Measurements from ENCODE around the gene BCL2. TPM values are rescaled to one million over a fixed set of nuclear protein-coding genes. Genes with fewer than 3 reads are reported as not detected.

BCL2 gene
- total RNA-seq, 1 donor from 2014 or later, result 5.2 TPM

DNA sequence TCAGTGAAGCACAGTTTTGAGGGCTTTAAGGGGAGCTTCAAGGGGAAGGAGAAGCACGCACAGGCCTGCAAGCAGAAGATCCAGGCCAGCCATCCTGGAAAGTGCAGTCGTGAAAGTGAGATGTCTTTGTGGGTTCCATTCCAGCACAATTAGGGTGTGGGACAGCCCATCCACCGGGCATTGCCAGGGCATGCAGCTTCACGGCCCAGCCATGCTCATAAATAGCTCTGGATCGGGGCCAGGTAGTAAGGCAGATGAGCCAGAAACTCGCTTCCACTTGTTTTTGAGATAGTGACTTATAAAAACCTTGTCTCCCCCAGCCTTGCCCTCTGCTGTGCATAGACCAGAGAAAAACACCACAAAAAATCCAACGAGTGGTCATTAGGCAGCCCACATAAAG, 26.5 kb upstream of the BCL2 start:
- H3K4me3 ChIP-seq (ENCODE audit: low read depth, low read length), result no peak overlapping the region
- H3K27me3 ChIP-seq (ENCODE audit: control insufficient read depth, insufficient read depth, low read length), result no peaks in the 10 kb centered on the region
- peaks cover 9% of the 10 kb centered on the region for H3K36me3 ChIP-seq (ENCODE audit: control insufficient read depth, insufficient read depth, low read length)
- TF ChIP-seq, protein P1, sequence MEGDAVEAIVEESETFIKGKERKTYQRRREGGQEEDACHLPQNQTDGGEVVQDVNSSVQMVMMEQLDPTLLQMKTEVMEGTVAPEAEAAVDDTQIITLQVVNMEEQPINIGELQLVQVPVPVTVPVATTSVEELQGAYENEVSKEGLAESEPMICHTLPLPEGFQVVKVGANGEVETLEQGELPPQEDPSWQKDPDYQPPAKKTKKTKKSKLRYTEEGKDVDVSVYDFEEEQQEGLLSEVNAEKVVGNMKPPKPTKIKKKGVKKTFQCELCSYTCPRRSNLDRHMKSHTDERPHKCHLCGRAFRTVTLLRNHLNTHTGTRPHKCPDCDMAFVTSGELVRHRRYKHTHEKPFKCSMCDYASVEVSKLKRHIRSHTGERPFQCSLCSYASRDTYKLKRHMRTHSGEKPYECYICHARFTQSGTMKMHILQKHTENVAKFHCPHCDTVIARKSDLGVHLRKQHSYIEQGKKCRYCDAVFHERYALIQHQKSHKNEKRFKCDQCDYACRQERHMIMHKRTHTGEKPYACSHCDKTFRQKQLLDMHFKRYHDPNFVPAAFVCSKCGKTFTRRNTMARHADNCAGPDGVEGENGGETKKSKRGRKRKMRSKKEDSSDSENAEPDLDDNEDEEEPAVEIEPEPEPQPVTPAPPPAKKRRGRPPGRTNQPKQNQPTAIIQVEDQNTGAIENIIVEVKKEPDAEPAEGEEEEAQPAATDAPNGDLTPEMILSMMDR (IDR thresholded peaks at IDR 0.05; ENCODE audit: insufficient read depth, low read length, poor library complexity, severe bottlenecking), result no peak
- no peak for DNase-seq (ENCODE audit: low read depth)

DNA sequence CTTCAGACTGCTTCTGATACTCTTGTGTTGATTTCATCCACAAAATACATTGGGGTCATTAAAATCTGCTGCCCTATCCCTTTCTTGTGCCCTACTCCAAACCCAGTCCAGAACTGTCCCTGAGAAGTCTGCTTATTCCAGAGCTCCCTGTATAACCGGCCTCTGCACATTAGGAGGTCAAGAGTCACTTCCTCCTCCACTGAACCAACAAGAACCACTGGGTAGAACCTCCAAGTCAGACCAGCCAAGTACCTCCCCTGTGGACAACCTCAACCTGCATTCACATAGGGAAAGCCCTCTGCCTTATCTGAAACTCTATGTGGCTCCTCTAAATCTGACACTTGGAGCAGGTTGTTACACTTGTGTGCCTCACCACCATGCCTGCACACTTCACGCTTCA, 25.3 kb upstream of the BCL2 start:
- H3K27me3 ChIP-seq (ENCODE audit: control insufficient read depth, insufficient read depth, low read length), result no peaks in the 10 kb centered on the region
- H3K4me3 ChIP-seq (ENCODE audit: low read depth, low read length), result no peak overlapping the region
- TF ChIP-seq, protein P1 (IDR thresholded peaks at IDR 0.05; ENCODE audit: insufficient read depth, low read length, poor library complexity, severe bottlenecking), result no peak
- DNase-seq (ENCODE audit: low read depth), result no peak
- peaks cover 10% of the 10 kb centered on the region for H3K36me3 ChIP-seq (ENCODE audit: control insufficient read depth, insufficient read depth, low read length)

DNA sequence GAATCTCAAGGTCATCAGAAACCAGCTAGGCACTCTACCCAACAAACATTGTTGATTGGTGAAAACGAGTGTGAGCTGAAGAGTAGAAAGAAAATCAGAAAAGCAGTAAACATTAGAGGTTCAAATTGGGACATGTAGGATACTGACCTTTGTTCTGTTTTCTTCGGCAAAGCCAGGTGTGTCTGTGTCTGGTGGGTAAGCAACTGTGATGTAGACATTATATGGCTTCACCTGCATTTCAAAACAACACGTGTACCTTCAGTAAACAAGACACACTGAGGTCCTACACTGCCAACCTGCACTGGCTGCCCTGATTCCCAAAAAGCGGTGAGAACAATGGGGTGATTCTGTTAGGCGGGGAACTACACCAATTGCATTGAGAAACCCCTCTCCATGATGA, 24.7 kb upstream of the BCL2 start:
- Histone ChIP-seq H3K36me3 (ENCODE audit: control insufficient read depth, insufficient read depth, low read length) (peaks cover 8% of the 10 kb centered on the region), H3K27me3 (ENCODE audit: control insufficient read depth, insufficient read depth, low read length) (no peaks in the 10 kb centered on the region), H3K4me3 (ENCODE audit: low read depth, low read length) (no peak overlapping the region)
- TF ChIP-seq, protein P1 (IDR thresholded peaks at IDR 0.05; ENCODE audit: insufficient read depth, low read length, poor library complexity, severe bottlenecking), result no peak
- no peak for DNase-seq (ENCODE audit: low read depth)

DNA sequence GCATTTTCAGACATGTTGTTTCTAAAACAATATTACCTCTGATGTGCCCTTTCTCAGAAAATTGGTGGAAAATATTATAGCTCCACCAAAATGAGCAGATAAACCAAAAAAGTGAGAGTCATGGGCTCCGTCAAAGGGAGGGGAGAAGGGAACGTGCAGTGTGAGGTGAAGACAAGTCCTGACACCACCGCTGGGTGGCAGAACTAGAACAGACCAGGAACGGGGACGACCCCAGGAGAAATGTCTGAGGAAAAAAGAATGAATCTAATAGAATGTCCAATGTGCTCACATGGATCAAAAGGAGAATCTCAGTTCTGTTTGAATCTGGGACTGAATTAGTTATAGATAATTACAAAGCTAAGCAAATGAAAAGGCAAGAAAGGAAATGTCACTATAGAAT, 22.6 kb upstream of the BCL2 start:
- no peak for DNase-seq (ENCODE audit: low read depth)
- no peaks in the 10 kb centered on the region for H3K27me3 ChIP-seq (ENCODE audit: control insufficient read depth, insufficient read depth, low read length)
- H3K36me3 ChIP-seq (ENCODE audit: control insufficient read depth, insufficient read depth, low read length), result peaks cover 7% of the 10 kb centered on the region
- H3K4me3 ChIP-seq (ENCODE audit: low read depth, low read length), result no peak overlapping the region
- TF ChIP-seq, protein P1 (IDR thresholded peaks at IDR 0.05; ENCODE audit: insufficient read depth, low read length, poor library complexity, severe bottlenecking), result peak; percentile 63

DNA sequence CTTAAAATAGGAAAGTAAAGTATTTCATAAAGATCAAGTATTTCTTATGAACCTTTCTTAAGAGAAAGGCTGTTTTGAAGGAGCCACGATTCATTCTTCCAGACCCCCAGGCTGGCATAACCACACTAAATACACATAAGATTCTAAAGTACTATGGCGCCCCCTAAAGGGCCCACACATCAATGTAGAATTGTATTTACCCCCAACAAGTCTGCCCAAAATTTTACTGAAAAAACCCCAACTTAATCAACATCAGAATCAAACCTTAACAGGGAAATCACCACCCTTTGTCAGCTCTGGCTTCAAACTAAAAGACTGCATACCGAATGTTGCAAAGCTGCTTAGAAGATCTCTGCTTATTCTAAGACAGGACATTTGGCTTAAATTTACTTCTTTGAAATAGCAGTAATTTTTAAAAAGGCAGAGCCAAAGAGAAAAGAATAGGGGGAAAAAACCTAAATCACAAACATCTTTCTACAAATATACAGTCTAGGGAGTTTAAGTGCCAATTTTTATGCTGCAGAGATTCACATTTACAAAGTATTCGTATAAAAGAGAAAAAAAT, 20.4 kb upstream of the BCL2 start:
- TF ChIP-seq, protein P1 (IDR thresholded peaks at IDR 0.05; ENCODE audit: insufficient read depth, low read length, poor library complexity, severe bottlenecking), result peak; percentile 53
- peaks cover 6% of the 10 kb centered on the region for H3K36me3 ChIP-seq (ENCODE audit: control insufficient read depth, insufficient read depth, low read length)
- DNase-seq (ENCODE audit: low read depth), result no peak

More for the DNA sequence above, 20.4 kb upstream of the BCL2 start:
- Histone ChIP-seq H3K4me3 (ENCODE audit: low read depth, low read length) (no peak overlapping the region), H3K27me3 (ENCODE audit: control insufficient read depth, insufficient read depth, low read length) (no peaks in the 10 kb centered on the region)
